Measurements from ENCODE around the gene TSSC4.

TSSC4 gene

GRCh38 chr11:2382936-2383851, 17.4 kb upstream of the TSSC4 start:
- H3K27me3 Mint-ChIP-seq (ENCODE audit: low read depth, poor library complexity): no peaks in the 10 kb centered on the region
- H3K4me3 Mint-ChIP-seq: no peak overlapping the region
- H3K27ac Mint-ChIP-seq: peak overlapping the region; percentile 94
- TF ChIP-seq CTCF (IDR thresholded peaks at IDR 0.05): no peak
- H3K4me1 Mint-ChIP-seq: peaks cover 56% of the 10 kb centered on the region
- H3K9me3 Mint-ChIP-seq: no peaks in the 10 kb centered on the region
- DNase-seq: no peak
- no peaks in the 10 kb centered on the region for H3K36me3 Mint-ChIP-seq (ENCODE audit: low read depth)

GRCh38 chr11:2383852-2384804, 16.4 kb upstream of the TSSC4 start:
- no peaks in the 10 kb centered on the region for H3K36me3 Mint-ChIP-seq (ENCODE audit: low read depth)
- H3K27ac Mint-ChIP-seq: no peak overlapping the region
- DNase-seq: no peak
- peaks cover 53% of the 10 kb centered on the region for H3K4me1 Mint-ChIP-seq
- H3K27me3 Mint-ChIP-seq (ENCODE audit: low read depth, poor library complexity): no peaks in the 10 kb centered on the region
- no peaks in the 10 kb centered on the region for H3K9me3 Mint-ChIP-seq
- no peak overlapping the region for H3K4me3 Mint-ChIP-seq
- no peak for TF ChIP-seq CTCF (IDR thresholded peaks at IDR 0.05)

- Mint-ChIP-seq H3K9me3 (no peaks in the 10 kb centered on the region), H3K27me3 (ENCODE audit: low read depth, poor library complexity) (no peaks in the 10 kb centered on the region), H3K36me3 (ENCODE audit: low read depth) (no peaks in the 10 kb centered on the region), H3K4me1 (peaks cover 59% of the 10 kb centered on the region), H3K4me3 (no peak overlapping the region), H3K27ac (peak overlapping the region; percentile 52)
- DNase-seq: no peak
- no peak for TF ChIP-seq CTCF (IDR thresholded peaks at IDR 0.05)
Measured at GRCh38 chr11:2385156-2386151, 15.1 kb upstream of the TSSC4 start.

GRCh38 chr11:2386591-2386990, 14.0 kb upstream of the TSSC4 start:
- H3K9me3 Mint-ChIP-seq: no peaks in the 10 kb centered on the region
- no peak for DNase-seq
- no peaks in the 10 kb centered on the region for H3K27me3 Mint-ChIP-seq (ENCODE audit: low read depth, poor library complexity)
- no peak overlapping the region for H3K27ac Mint-ChIP-seq
- H3K36me3 Mint-ChIP-seq (ENCODE audit: low read depth): no peaks in the 10 kb centered on the region
- peaks cover 54% of the 10 kb centered on the region for H3K4me1 Mint-ChIP-seq
- no peak for TF ChIP-seq CTCF (IDR thresholded peaks at IDR 0.05)
- H3K4me3 Mint-ChIP-seq: no peak overlapping the region

- TF ChIP-seq CTCF (IDR thresholded peaks at IDR 0.05): no peak
- H3K4me3 Mint-ChIP-seq: no peak overlapping the region
- peak overlapping the region; percentile 61 for H3K27ac Mint-ChIP-seq
- no peaks in the 10 kb centered on the region for H3K27me3 Mint-ChIP-seq (ENCODE audit: low read depth, poor library complexity)
- no peaks in the 10 kb centered on the region for H3K36me3 Mint-ChIP-seq (ENCODE audit: low read depth)
- H3K9me3 Mint-ChIP-seq: no peaks in the 10 kb centered on the region
- H3K4me1 Mint-ChIP-seq: peaks cover 50% of the 10 kb centered on the region
- no peak for DNase-seq
Measured at GRCh38 chr11:2387266-2387987, 13.1 kb upstream of the TSSC4 start.

All from nephron progenitor cell (in vitro differentiated cells).